Thyroid gland (tissue), 4 donors: ENCODE data around the gene HRAS.

Source experiments
- POLR2A ChIP-seq, 2 donors: fragments of 450-650 bp; IDR thresholded peaks; one replicate each; pipeline ENCODE4 v1.6.1; 2017; ENCODE audit warnings: antibody characterized with exemption in 2 of 2, mild to moderate bottlenecking in 2 of 2, moderate library complexity in 1 of 2
- TF ChIP-seq, protein P1 (sequence below), 6 experiments: fragments of 200-600 bp in 3 of 6; fragments of 450-650 bp in 3 of 6; sonication (generic) in 3 of 6; IDR thresholded peaks; one replicate each; pipeline ENCODE4 v1.5.1; 2016 to 2019; ENCODE audit warnings: antibody characterized with exemption in 6 of 6, mild to moderate bottlenecking in 2 of 6, inconsistent platforms in 1 of 6, moderate library complexity in 1 of 6

DNA sequence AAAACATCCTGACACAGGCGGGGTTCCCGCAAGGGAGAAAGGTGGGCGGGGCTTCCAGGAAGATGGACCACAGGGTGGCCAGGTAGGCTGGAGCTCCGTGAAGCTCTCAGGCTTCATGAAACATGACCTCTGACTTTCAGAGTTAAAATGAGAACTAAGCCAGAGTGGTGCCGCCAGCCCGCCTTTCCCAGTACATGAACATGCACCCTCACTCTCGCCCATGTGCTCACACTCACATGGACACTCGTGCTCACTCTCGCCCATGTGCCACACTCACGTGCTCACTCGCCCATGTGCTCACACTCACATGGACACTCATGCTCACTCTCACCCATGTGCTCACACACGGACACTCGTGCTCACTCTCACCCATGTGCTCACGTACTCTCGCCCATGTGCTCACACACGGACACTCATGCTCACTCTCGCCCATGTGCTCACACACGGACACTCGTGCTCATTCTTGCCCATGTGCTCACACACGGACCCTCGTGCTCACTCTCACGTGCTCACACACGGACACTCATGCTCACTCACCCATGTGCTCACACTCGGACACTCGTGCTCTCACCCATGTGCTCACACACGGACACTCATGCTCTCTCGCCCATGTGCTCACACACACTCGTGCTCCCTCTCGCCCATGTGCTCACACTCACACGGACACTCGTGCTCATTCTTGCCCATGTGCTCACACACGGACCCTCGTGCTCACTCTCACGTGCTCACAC is 38.4 kb downstream of the HRAS start:
- TF ChIP-seq, protein P1, sequence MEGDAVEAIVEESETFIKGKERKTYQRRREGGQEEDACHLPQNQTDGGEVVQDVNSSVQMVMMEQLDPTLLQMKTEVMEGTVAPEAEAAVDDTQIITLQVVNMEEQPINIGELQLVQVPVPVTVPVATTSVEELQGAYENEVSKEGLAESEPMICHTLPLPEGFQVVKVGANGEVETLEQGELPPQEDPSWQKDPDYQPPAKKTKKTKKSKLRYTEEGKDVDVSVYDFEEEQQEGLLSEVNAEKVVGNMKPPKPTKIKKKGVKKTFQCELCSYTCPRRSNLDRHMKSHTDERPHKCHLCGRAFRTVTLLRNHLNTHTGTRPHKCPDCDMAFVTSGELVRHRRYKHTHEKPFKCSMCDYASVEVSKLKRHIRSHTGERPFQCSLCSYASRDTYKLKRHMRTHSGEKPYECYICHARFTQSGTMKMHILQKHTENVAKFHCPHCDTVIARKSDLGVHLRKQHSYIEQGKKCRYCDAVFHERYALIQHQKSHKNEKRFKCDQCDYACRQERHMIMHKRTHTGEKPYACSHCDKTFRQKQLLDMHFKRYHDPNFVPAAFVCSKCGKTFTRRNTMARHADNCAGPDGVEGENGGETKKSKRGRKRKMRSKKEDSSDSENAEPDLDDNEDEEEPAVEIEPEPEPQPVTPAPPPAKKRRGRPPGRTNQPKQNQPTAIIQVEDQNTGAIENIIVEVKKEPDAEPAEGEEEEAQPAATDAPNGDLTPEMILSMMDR (IDR thresholded peaks at IDR 0.05), result no peak
- TF ChIP-seq POLR2A (IDR thresholded peaks at IDR 0.05), result no peak
